Measurements from ENCODE around the gene OPRM1.

Gene OPRM1

GRCh38 chr6:154243793-154244750 lies 205.0 kb downstream of the OPRM1 start:
- DNase-seq = no peak

GRCh38 chr6:154245506-154245905 lies 206.5 kb downstream of the OPRM1 start:
- DNase-seq = no peak

- DNase-seq = no peak
Measured at GRCh38 chr6:154246723-154247118, 207.7 kb downstream of the OPRM1 start.

GRCh38 chr6:154247119-154247861 lies 208.2 kb downstream of the OPRM1 start:
- peak; percentile 45 for DNase-seq

- DNase-seq = peak; percentile 39
Measured at GRCh38 chr6:154249499-154250298, 210.7 kb downstream of the OPRM1 start.

- no peak for DNase-seq
Measured at GRCh38 chr6:154251116-154251515, 212.1 kb downstream of the OPRM1 start.

- DNase-seq = no peak
Measured at GRCh38 chr6:154252678-154253077, 213.6 kb downstream of the OPRM1 start.

- DNase-seq = no peak
Measured at GRCh38 chr6:154257067-154257466, 218.0 kb downstream of the OPRM1 start.

GRCh38 chr6:154258064-154258757 lies 219.2 kb downstream of the OPRM1 start:
- DNase-seq = no peak

- DNase-seq = no peak
Measured at GRCh38 chr6:154261688-154262397, 222.8 kb downstream of the OPRM1 start.

GRCh38 chr6:154266560-154267099 lies 227.6 kb downstream of the OPRM1 start:
- no peak for DNase-seq

GRCh38 chr6:154267508-154268106 lies 228.6 kb downstream of the OPRM1 start:
- no peak for DNase-seq

- DNase-seq = no peak
Measured at GRCh38 chr6:154268486-154268885, 229.4 kb downstream of the OPRM1 start.

GRCh38 chr6:154274168-154274567 lies 235.1 kb downstream of the OPRM1 start:
- no peak for DNase-seq

GRCh38 chr6:154276810-154277628 lies 238.0 kb downstream of the OPRM1 start:
- no peak for DNase-seq

- peak; percentile 29 for DNase-seq
Measured at GRCh38 chr6:154277629-154278017, 238.6 kb downstream of the OPRM1 start.

GRCh38 chr6:154280521-154280920 lies 241.5 kb downstream of the OPRM1 start:
- no peak for DNase-seq

- no peak for DNase-seq
Measured at GRCh38 chr6:154284313-154284853, 245.3 kb downstream of the OPRM1 start.

GRCh38 chr6:154285826-154286225 lies 246.8 kb downstream of the OPRM1 start:
- DNase-seq = no peak
